ENCODE results near the gene NEK9. TPM values are rescaled to one million over a fixed set of nuclear protein-coding genes. Genes with fewer than 3 reads are reported as not detected.

NEK9 gene
- total RNA-seq, 1 experiment from 2014 or later = 56.5 TPM

DNA sequence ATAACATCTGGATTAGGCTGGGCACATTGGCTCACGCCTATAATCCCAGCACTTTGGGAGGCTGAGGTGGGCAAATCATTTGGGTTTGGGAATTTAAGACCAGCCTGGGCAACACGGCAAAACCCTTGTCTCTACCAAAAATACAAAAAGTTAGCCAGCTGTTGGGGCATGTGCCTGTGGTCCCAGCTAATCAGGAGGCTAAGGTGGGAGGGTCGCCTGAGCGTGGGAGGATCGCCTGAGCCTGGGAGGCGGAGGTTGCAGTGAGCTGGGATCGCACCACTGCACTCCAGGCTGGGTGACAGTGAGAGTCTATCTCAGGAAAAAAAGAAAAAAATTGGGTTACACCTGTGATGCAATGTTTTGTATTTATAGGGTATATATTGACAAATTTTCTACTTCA lies 5.3 kb downstream of the NEK9 start:
- no peaks in the 10 kb centered on the region for H3K79me1 ChIP-seq (ENCODE audit: insufficient read depth, low read depth, low read length, poor library complexity, severe bottlenecking)
- H3K18ac ChIP-seq (ENCODE audit: insufficient read length, low read depth, low read length) = no peak overlapping the region
- no peak overlapping the region for H2BK5ac ChIP-seq (ENCODE audit: insufficient read length, low read length)
- H2BK15ac ChIP-seq (ENCODE audit: low read depth, low read length) = no peak overlapping the region
- no peak overlapping the region for H2BK20ac ChIP-seq (ENCODE audit: low read depth, low read length, poor library complexity, severe bottlenecking)
- H4K8ac ChIP-seq (replicated peaks; ENCODE audit: insufficient read length, low read depth, low read length) = no peak overlapping the region
- no peaks in the 10 kb centered on the region for H3K9me3 ChIP-seq (ENCODE audit: control insufficient read depth, low read depth, low read length)
- no peak overlapping the region for H2BK120ac ChIP-seq (ENCODE audit: low read depth, low read length, poor library complexity, severe bottlenecking)
- H3K4me2 ChIP-seq (ENCODE audit: insufficient read depth, insufficient read length, low read length) = no peak overlapping the region
- no peaks in the 10 kb centered on the region for H3K79me2 ChIP-seq (ENCODE audit: insufficient read depth, low read length)
- H3K23me2 ChIP-seq (ENCODE audit: insufficient read length, low read depth, low read length, poor library complexity, severe bottlenecking) = no peaks in the 10 kb centered on the region
- Mint-ChIP-seq H3K4me3 (no peak overlapping the region), H3K4me1 (peaks cover 8 to 14% of the 10 kb centered on the region in 2 experiments), H3K27me3 (ENCODE audit: low read depth) (no peaks in the 10 kb centered on the region), H3K27ac (no peak overlapping the region), H3K36me3 (ENCODE audit: insufficient read depth in 1 of 3, low read depth in 3 of 3) (peaks cover 2 to 38% (median 34%) of the 10 kb centered on the region in 3 experiments; a peak in 6 of 7 replicates), H3K9me3 (no peaks in the 10 kb centered on the region)
- no peak overlapping the region for H2BK12ac ChIP-seq (ENCODE audit: insufficient read length, low read depth, low read length)
- no peak overlapping the region for H2AK5ac ChIP-seq (ENCODE audit: insufficient read length, low read length)
- H3K27ac ChIP-seq (ENCODE audit: insufficient read length, low read depth, low read length) = no peak overlapping the region
- WGBS (ENCODE audit: extremely low coverage, insufficient read length, low lambda C conversion rate) = no CpG with 5 or more reads among the region's 7 CpGs
- H3K23ac ChIP-seq (ENCODE audit: insufficient read length, low read depth, low read length) = no peak overlapping the region
- no peaks in the 10 kb centered on the region for H3K4me1 ChIP-seq (ENCODE audit: insufficient read depth, low read length)
- no peak overlapping the region for H3K4ac ChIP-seq (ENCODE audit: low read depth, low read length)
- no peaks in the 10 kb centered on the region for H3K27me3 ChIP-seq (ENCODE audit: insufficient read depth, low read length)
- H3K56ac ChIP-seq (ENCODE audit: insufficient read length, low read depth, low read length) = no peak overlapping the region
- no peak for TF ChIP-seq CTCF (conservative IDR thresholded peaks at IDR 0.05)
- H3K14ac ChIP-seq (ENCODE audit: insufficient read depth, low read length) = no peak overlapping the region
- H3T11ph ChIP-seq (ENCODE audit: low read length) = no peak overlapping the region
- no peak for DNase-seq
- no peaks in the 10 kb centered on the region for H4K20me1 ChIP-seq (ENCODE audit: control insufficient read depth, insufficient read depth, insufficient read length)
- no peak overlapping the region for H4K91ac ChIP-seq (ENCODE audit: insufficient read length, low read depth, low read length)
- no peak overlapping the region for H3K9ac ChIP-seq (ENCODE audit: extremely low read depth, insufficient read length, low read length)
- H2AFZ ChIP-seq (ENCODE audit: low read length) = no peak overlapping the region
- H4K5ac ChIP-seq (ENCODE audit: insufficient read length, low read depth, low read length) = no peak overlapping the region
